GM19397 (cell line): Measurements from ENCODE around the gene ZNF474.

Experiments used
- ATAC-seq: cut with Tn5 transposase; IDR thresholded peaks from one replicate; pipeline ENCODE4 v1.9.1; 2021; ENCODE audit warnings: mild to moderate bottlenecking, moderate library complexity; ENCODE audit not compliant: unreplicated experiment

Gene ZNF474

GRCh38 chr5:122114501-122114900, 14.8 kb upstream of the ZNF474 start:
- no peak for ATAC-seq

- ATAC-seq, result no peak
Observed at GRCh38 chr5:122118356-122118948, 10.9 kb upstream of the ZNF474 start.

- ATAC-seq, result no peak
Observed at GRCh38 chr5:122119205-122119604, 10.1 kb upstream of the ZNF474 start.

GRCh38 chr5:122120493-122120892, 8.9 kb upstream of the ZNF474 start:
- ATAC-seq, result no peak

GRCh38 chr5:122120957-122121356, 8.4 kb upstream of the ZNF474 start:
- no peak for ATAC-seq

GRCh38 chr5:122121479-122122465, 7.6 kb upstream of the ZNF474 start:
- ATAC-seq, result no peak

GRCh38 chr5:122124766-122125165, 4.6 kb upstream of the ZNF474 start:
- no peak for ATAC-seq

GRCh38 chr5:122126177-122126755, 3.1 kb upstream of the ZNF474 start:
- no peak for ATAC-seq

GRCh38 chr5:122126756-122127321, 2.5 kb upstream of the ZNF474 start:
- ATAC-seq, result no peak

- no peak for ATAC-seq
Observed at GRCh38 chr5:122130152-122130551, 806 bp downstream of the ZNF474 start.

- ATAC-seq, result no peak
Observed at GRCh38 chr5:122137702-122138101, 8.4 kb downstream of the ZNF474 start.

GRCh38 chr5:122138356-122138755, 9.0 kb downstream of the ZNF474 start:
- no peak for ATAC-seq

- ATAC-seq, result no peak
Observed at GRCh38 chr5:122140900-122141299, 11.6 kb downstream of the ZNF474 start.

GRCh38 chr5:122141751-122142150, 12.4 kb downstream of the ZNF474 start:
- no peak for ATAC-seq

- ATAC-seq, result no peak
Observed at GRCh38 chr5:122142480-122143164, 13.3 kb downstream of the ZNF474 start.

GRCh38 chr5:122144236-122144635, 14.9 kb downstream of the ZNF474 start:
- no peak for ATAC-seq

- ATAC-seq, result no peak
Observed at GRCh38 chr5:122145906-122146305, 16.6 kb downstream of the ZNF474 start.

GRCh38 chr5:122149321-122150090, 20.2 kb downstream of the ZNF474 start:
- ATAC-seq, result no peak

- ATAC-seq, result no peak
Observed at GRCh38 chr5:122150215-122150614, 20.9 kb downstream of the ZNF474 start.

GRCh38 chr5:122151640-122152039, 22.3 kb downstream of the ZNF474 start:
- ATAC-seq, result no peak
